Mesenchymal stem cell (in vitro differentiated cells and primary cell): ENCODE results near the gene MMP2.

Experiments used
- DNase-seq: peaks from one replicate; pipeline ENCODE4 v3.0.0-alpha.2; 2013
- H2AFZ ChIP-seq: one replicate; pipeline ENCODE4 v1.6.1; 2013; ENCODE audit warnings: low read depth, mild to moderate bottlenecking, control low read depth, inconsistent platforms, low read length, moderate library complexity
- H2AK5ac ChIP-seq: 2 replicates; pipeline ENCODE4 v1.6.1; 2013; ENCODE audit warnings: low read length, moderate library complexity, mild to moderate bottlenecking, inconsistent platforms; ENCODE audit not compliant: severe bottlenecking
- H2BK120ac ChIP-seq: one replicate; pipeline ENCODE4 v1.6.1; 2013; ENCODE audit warnings: low read depth, mild to moderate bottlenecking, inconsistent platforms, low read length, moderate library complexity
- H2BK12ac ChIP-seq, 2 experiments: one replicate each; pipeline ENCODE4 v1.6.1; 2013; ENCODE audit warnings: inconsistent platforms in 2 of 2, low read length in 2 of 2, mild to moderate bottlenecking in 2 of 2, moderate library complexity in 2 of 2, control low read depth in 1 of 2
- H2BK15ac ChIP-seq: one replicate; pipeline ENCODE4 v1.6.1; 2013; ENCODE audit warnings: mild to moderate bottlenecking, low read depth, inconsistent platforms; ENCODE audit not compliant: poor library complexity, severe bottlenecking
- H2BK5ac ChIP-seq: 2 replicates; pipeline ENCODE4 v1.6.1; 2013; ENCODE audit warnings: low read depth, mild to moderate bottlenecking, low read length, control low read depth, inconsistent platforms; ENCODE audit not compliant: poor library complexity, severe bottlenecking
- H3K14ac ChIP-seq, 2 experiments: one replicate each; pipeline ENCODE4 v1.6.1; 2013; ENCODE audit warnings: inconsistent platforms in 2 of 2, low read length in 2 of 2, control low read depth in 1 of 2, mild to moderate bottlenecking in 1 of 2, moderate library complexity in 1 of 2
- H3K18ac ChIP-seq, 2 experiments: one replicate each; pipeline ENCODE4 v1.6.1; 2013; ENCODE audit warnings: inconsistent platforms in 2 of 2, low read length in 2 of 2, control low read depth in 1 of 2, low read depth in 1 of 2, mild to moderate bottlenecking in 1 of 2
- H3K23ac ChIP-seq, 2 experiments: one replicate each; pipeline ENCODE4 v1.6.1; 2013; ENCODE audit warnings: inconsistent platforms in 2 of 2, low read length in 2 of 2, mild to moderate bottlenecking in 2 of 2, moderate library complexity in 2 of 2, control low read depth in 1 of 2
- H3K27ac ChIP-seq: 2 replicates; pipeline ENCODE4 v1.5.1; 2013; ENCODE audit warnings: mild to moderate bottlenecking, moderate library complexity, low read length, control low read depth, inconsistent platforms; ENCODE audit not compliant: poor library complexity, severe bottlenecking
- H3K27me3 ChIP-seq, 2 experiments: 2 replicates each; pipeline versions ENCODE4 v1.6.1 to v1.7.0; 2013; ENCODE audit warnings: low read length in 2 of 2, mild to moderate bottlenecking in 2 of 2, moderate library complexity in 2 of 2, control low read depth in 1 of 2, inconsistent platforms in 1 of 2; ENCODE audit not compliant: control insufficient read depth in 1 of 2, insufficient read depth in 1 of 2
- H3K36me3 ChIP-seq, 2 experiments: 2 replicates each; pipeline versions ENCODE4 v1.6.1 to v1.7.0; 2013; ENCODE audit warnings: low read length in 2 of 2, control low read depth in 1 of 2, inconsistent platforms in 1 of 2, low read depth in 1 of 2, mild to moderate bottlenecking in 1 of 2; ENCODE audit not compliant: insufficient read depth in 2 of 2, control insufficient read depth in 1 of 2
- H3K4ac ChIP-seq, 2 experiments: one replicate each; pipeline ENCODE4 v1.6.1; 2013; ENCODE audit warnings: inconsistent platforms in 2 of 2, low read length in 2 of 2, mild to moderate bottlenecking in 2 of 2, moderate library complexity in 2 of 2, control low read depth in 1 of 2, low read depth in 1 of 2
- H3K4me1 ChIP-seq: 2 replicates; pipeline ENCODE4 v1.6.1; 2013; ENCODE audit warnings: low read depth, low read length, control low read depth; ENCODE audit not compliant: control insufficient read depth, insufficient read depth
- H3K4me2 ChIP-seq: 2 replicates; pipeline ENCODE4 v1.6.1; 2013; ENCODE audit warnings: low read length, mild to moderate bottlenecking, inconsistent platforms; ENCODE audit not compliant: poor library complexity, severe bottlenecking
- H3K4me3 ChIP-seq, 2 experiments: 2 replicates each; pipeline versions ENCODE4 v1.5.1 to v1.7.0; 2013; ENCODE audit warnings: low read length in 2 of 2, mild to moderate bottlenecking in 2 of 2, control low read depth in 1 of 2, low read depth in 1 of 2; ENCODE audit not compliant: insufficient read depth in 1 of 2
- H3K79me1 ChIP-seq: replicated peaks from 2 replicates; pipeline ENCODE4 v1.6.1; 2013; ENCODE audit warnings: mild to moderate bottlenecking, control low read depth, low read length, inconsistent platforms; ENCODE audit not compliant: poor library complexity, severe bottlenecking
- H3K9ac ChIP-seq: 2 replicates; pipeline ENCODE4 v1.7.0; 2013; ENCODE audit warnings: mild to moderate bottlenecking, low read length, moderate library complexity
- H3K9me3 ChIP-seq: 2 replicates; pipeline ENCODE4 v1.7.0; 2013; ENCODE audit warnings: mild to moderate bottlenecking, low read length; ENCODE audit not compliant: control insufficient read depth
- H4K8ac ChIP-seq: one replicate; pipeline ENCODE4 v1.6.1; 2013; ENCODE audit warnings: inconsistent platforms, mild to moderate bottlenecking, low read length, moderate library complexity
- H4K91ac ChIP-seq: one replicate; pipeline ENCODE4 v1.6.1; 2013; ENCODE audit warnings: mild to moderate bottlenecking, low read length, inconsistent platforms
- WGBS: methylation state at CpG from one replicate; pipeline ENCODE4 v1.1.7; 2013; ENCODE audit warnings: mixed read lengths; 5-methylcytosine and 5-hydroxymethylcytosine counted together

MMP2 gene

DNA sequence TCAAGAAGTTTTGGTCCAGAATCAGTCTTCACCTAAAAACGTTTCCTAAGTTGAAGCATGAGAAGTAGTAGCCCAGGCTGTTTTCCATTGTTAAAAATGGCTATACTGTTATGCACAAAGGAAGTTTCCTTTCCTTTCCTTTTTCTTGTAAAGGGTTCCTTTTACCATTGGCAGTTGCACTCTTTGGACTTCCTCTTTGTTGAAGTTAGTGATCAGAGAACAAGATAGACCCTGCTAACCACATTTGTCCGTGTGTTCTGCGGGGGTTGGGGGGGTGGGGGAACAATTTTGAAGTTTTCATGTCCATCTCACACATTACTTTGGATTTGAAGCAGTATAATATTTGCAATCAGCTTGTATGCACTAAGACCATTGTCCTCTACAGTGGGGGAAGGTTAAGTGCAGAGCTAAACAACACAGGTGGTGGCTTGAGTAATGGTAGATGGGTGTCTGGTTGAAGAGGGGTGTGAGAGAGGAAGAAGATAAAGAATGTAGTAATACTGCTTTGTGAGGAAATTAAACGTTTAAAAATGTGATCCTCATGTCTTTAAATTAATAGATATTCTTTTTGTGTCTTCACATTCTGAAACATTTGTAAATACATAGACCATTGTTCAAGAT lies 31.3 kb downstream of the MMP2 start:
- Histone ChIP-seq H3K14ac (no peak overlapping the region), H3K36me3 (peaks cover 20 to 86% of the 10 kb centered on the region in 2 experiments), H3K18ac (no peak overlapping the region), H4K8ac (no peak overlapping the region), H3K9ac (peak overlapping the region; percentile 66), H3K23ac (no peak overlapping the region), H3K9me3 (peaks cover 9% of the 10 kb centered on the region), H2BK12ac (no peak overlapping the region), H3K4me3 (peak overlapping the region in 1 of 2 experiments; percentile 70), H2BK5ac (no peak overlapping the region), H3K4ac (no peak overlapping the region), H3K4me2 (no peak overlapping the region), H4K91ac (no peak overlapping the region), H3K79me1 (no peaks in the 10 kb centered on the region), H2BK120ac (no peak overlapping the region), H2BK15ac (no peak overlapping the region), H3K27me3 (no peaks in the 10 kb centered on the region), H3K4me1 (peaks cover 8% of the 10 kb centered on the region), H2AK5ac (no peak overlapping the region), H3K27ac (no peak overlapping the region), H2AFZ (no peak overlapping the region)
- WGBS: 63% methylated on average over 1 of the region's 4 CpGs
- DNase-seq: no peak

DNA sequence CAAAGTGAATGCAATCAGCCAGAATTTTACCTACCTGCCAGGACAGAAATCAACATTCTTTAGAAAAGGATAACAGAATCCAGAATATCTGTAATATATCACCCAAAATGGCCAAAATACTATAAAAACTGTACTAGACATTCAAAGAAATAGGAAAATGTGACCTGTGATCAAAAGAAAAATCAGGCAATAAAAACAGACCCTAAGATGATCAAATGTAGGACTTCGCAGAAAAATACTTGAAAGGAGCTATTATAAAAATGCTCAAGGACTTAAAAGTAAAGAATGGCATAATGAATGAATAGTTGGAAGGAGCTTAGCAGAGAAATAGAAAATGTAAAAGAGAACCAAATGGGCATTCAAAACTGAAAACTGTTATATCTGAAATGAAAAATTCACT lies 33.9 kb downstream of the MMP2 start:
- WGBS: 98% methylated on average over 1 of the region's 1 CpG
- no peak overlapping the region for H3K14ac ChIP-seq
- H2BK15ac ChIP-seq: no peak overlapping the region
- no peak overlapping the region for H3K4ac ChIP-seq
- H3K18ac ChIP-seq: no peak overlapping the region
- no peak overlapping the region for H3K27ac ChIP-seq
- H3K4me2 ChIP-seq: no peak overlapping the region
- no peak overlapping the region for H2BK120ac ChIP-seq
- H3K23ac ChIP-seq: no peak overlapping the region
- no peak overlapping the region for H2AK5ac ChIP-seq
- H3K27me3 ChIP-seq: no peaks in the 10 kb centered on the region
- peaks cover 9% of the 10 kb centered on the region for H3K9me3 ChIP-seq
- no peak overlapping the region for H2BK5ac ChIP-seq
- H3K79me1 ChIP-seq: no peaks in the 10 kb centered on the region
- H2BK12ac ChIP-seq: no peak overlapping the region
- no peak for DNase-seq
- no peak overlapping the region for H3K4me3 ChIP-seq
- no peak overlapping the region for H2AFZ ChIP-seq
- no peak overlapping the region for H4K91ac ChIP-seq
- no peak overlapping the region for H3K9ac ChIP-seq
- peaks cover 8% of the 10 kb centered on the region for H3K4me1 ChIP-seq
- H3K36me3 ChIP-seq: peaks cover 2 to 60% of the 10 kb centered on the region in 2 experiments
- H4K8ac ChIP-seq: no peak overlapping the region

- Histone ChIP-seq H3K9me3 (peaks cover 9% of the 10 kb centered on the region), H2AK5ac (no peak overlapping the region), H3K4me3 (no peak overlapping the region), H3K27ac (no peak overlapping the region), H3K4ac (no peak overlapping the region), H3K4me2 (no peak overlapping the region), H3K18ac (no peak overlapping the region), H3K4me1 (peaks cover 8% of the 10 kb centered on the region), H3K14ac (no peak overlapping the region), H2AFZ (no peak overlapping the region), H3K36me3 (peaks cover 2 to 53% of the 10 kb centered on the region in 2 experiments), H3K79me1 (no peaks in the 10 kb centered on the region), H2BK12ac (no peak overlapping the region), H2BK5ac (no peak overlapping the region), H3K9ac (no peak overlapping the region), H3K23ac (no peak overlapping the region), H2BK15ac (no peak overlapping the region), H2BK120ac (no peak overlapping the region), H4K91ac (no peak overlapping the region), H3K27me3 (no peaks in the 10 kb centered on the region), H4K8ac (no peak overlapping the region)
- 92% methylated on average over 2 of the region's 5 CpGs for WGBS
- DNase-seq: no peak
Measured at GRCh38 chr16:55513616-55514015, 34.6 kb downstream of the MMP2 start.

DNA sequence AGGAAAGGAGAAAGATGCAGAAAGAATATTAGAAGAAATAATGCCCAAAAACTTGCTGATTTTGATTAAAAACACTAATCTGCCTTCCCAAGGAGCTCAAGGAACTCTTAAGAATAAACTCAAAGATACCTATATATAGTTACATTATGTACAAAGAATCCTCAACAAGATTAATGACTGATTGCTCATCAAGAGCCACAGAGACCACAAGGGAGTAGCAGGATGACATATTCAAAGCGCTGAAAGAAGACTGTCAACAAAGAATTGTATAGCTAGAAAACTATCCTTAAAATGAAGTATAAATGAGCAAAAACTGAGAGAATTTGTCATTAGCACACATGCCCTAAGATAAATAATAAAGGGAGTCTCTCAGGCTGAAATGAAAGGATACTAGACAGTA lies 36.1 kb downstream of the MMP2 start:
- H3K14ac ChIP-seq: no peak overlapping the region
- H2AK5ac ChIP-seq: no peak overlapping the region
- no peak overlapping the region for H2BK15ac ChIP-seq
- no peak overlapping the region for H4K91ac ChIP-seq
- H3K27me3 ChIP-seq: no peaks in the 10 kb centered on the region
- DNase-seq: peak; percentile 42
- no CpG with 5 or more reads among the region's 1 CpG for WGBS
- no peak overlapping the region for H3K18ac ChIP-seq
- H3K4me3 ChIP-seq: no peak overlapping the region
- H3K36me3 ChIP-seq: peaks cover 0 to 46% of the 10 kb centered on the region in 2 experiments
- no peak overlapping the region for H3K4ac ChIP-seq
- no peak overlapping the region for H2BK12ac ChIP-seq
- no peaks in the 10 kb centered on the region for H3K79me1 ChIP-seq
- H3K9ac ChIP-seq: no peak overlapping the region
- H3K9me3 ChIP-seq: peaks cover 9% of the 10 kb centered on the region
- no peak overlapping the region for H4K8ac ChIP-seq
- no peaks in the 10 kb centered on the region for H3K4me1 ChIP-seq
- no peak overlapping the region for H2BK120ac ChIP-seq
- H3K27ac ChIP-seq: no peak overlapping the region
- no peak overlapping the region for H2AFZ ChIP-seq
- no peak overlapping the region for H2BK5ac ChIP-seq
- H3K4me2 ChIP-seq: no peak overlapping the region
- H3K23ac ChIP-seq: no peak overlapping the region
